C1 segment of cervical spinal cord (tissue), 14 donors: Measurements from ENCODE around the gene RFX4.

ENCODE experiments used
- DNase-seq, 14 donors: peaks; one replicate each; lab custom pipeline; 2025; lab: John Stamatoyannopoulos, UW

The RFX4 gene

GRCh38 chr12:106646472-106646871, 63.7 kb downstream of the RFX4 start:
- DNase-seq = no peak

GRCh38 chr12:106647793-106648514, 65.2 kb downstream of the RFX4 start:
- no peak for DNase-seq

GRCh38 chr12:106648736-106649135, 65.9 kb downstream of the RFX4 start:
- no peak for DNase-seq

GRCh38 chr12:106651552-106651951, 68.7 kb downstream of the RFX4 start:
- DNase-seq = peak in 1 of 14 donors; percentile 34

GRCh38 chr12:106652510-106653015, 69.8 kb downstream of the RFX4 start:
- DNase-seq = peak in 2 of 14 donors; percentile 19 to 52

GRCh38 chr12:106655577-106655976, 72.8 kb downstream of the RFX4 start:
- no peak for DNase-seq

GRCh38 chr12:106657488-106657887, 74.7 kb downstream of the RFX4 start:
- no peak for DNase-seq

- no peak for DNase-seq
Observed at GRCh38 chr12:106663385-106663784, 80.6 kb downstream of the RFX4 start.

GRCh38 chr12:106669216-106669615, 86.4 kb downstream of the RFX4 start:
- DNase-seq = no peak

- DNase-seq = no peak
Observed at GRCh38 chr12:106670131-106670530, 87.3 kb downstream of the RFX4 start.

- DNase-seq = no peak
Observed at GRCh38 chr12:106671840-106672239, 89.0 kb downstream of the RFX4 start.

GRCh38 chr12:106672314-106673025, 89.7 kb downstream of the RFX4 start:
- no peak for DNase-seq

- peak in 1 of 14 donors; percentile 7 for DNase-seq
Observed at GRCh38 chr12:106673141-106673540, 90.3 kb downstream of the RFX4 start.

GRCh38 chr12:106675651-106676435, 93.0 kb downstream of the RFX4 start:
- DNase-seq = no peak

GRCh38 chr12:106679574-106679973, 96.8 kb downstream of the RFX4 start:
- no peak for DNase-seq

- DNase-seq = no peak
Observed at GRCh38 chr12:106680280-106680679, 97.5 kb downstream of the RFX4 start.

GRCh38 chr12:106681210-106681609, 98.4 kb downstream of the RFX4 start:
- DNase-seq = no peak

GRCh38 chr12:106682594-106683234, 99.9 kb downstream of the RFX4 start:
- DNase-seq = no peak

GRCh38 chr12:106684497-106684896, 101.7 kb downstream of the RFX4 start:
- DNase-seq = no peak

GRCh38 chr12:106685381-106685780, 102.6 kb downstream of the RFX4 start:
- DNase-seq = no peak

- no peak for DNase-seq
Observed at GRCh38 chr12:106687672-106688071, 104.9 kb downstream of the RFX4 start.
